ENCODE results near the gene SYT8.

- TF ChIP-seq CTCF (IDR thresholded peaks at IDR 0.05; ENCODE audit: borderline replicate concordance, extremely low read depth, low read length, poor library complexity, severe bottlenecking) (no peak), EZH2 (IDR thresholded peaks at IDR 0.05; ENCODE audit: borderline replicate concordance, low read depth, low read length, severe bottlenecking) (no peak)
These were observed 33.4 kb downstream of the SYT8 start for GRCh38 chr11:1868056-1868635.
